8988T (cell line): ENCODE measurements around the gene SP140.
"Not testable (repeated sequence)": the region's sequence is repeated elsewhere in the genome, so short reads cannot be mapped to it uniquely, and the experiment has no call there.

Source experiments
- DNase-seq: peaks from one replicate; pipeline ENCODE4 v3.0.0; 2011

Gene SP140

DNA sequence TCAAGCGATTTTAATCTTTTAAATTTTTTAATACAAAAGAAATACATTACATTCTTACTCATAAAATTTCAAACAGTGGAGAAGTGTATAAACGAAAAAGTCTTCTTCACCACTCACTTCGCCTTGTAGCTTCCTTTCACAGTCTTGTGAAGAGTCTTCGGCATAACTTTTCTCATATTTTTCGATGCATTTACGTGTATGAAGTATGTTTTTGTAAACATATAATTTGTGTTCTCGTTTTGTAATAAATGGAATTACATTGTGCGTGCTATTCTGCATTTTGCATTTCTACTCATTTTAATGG, 102.6 kb downstream of the SP140 start:
- DNase-seq = no peak

DNA sequence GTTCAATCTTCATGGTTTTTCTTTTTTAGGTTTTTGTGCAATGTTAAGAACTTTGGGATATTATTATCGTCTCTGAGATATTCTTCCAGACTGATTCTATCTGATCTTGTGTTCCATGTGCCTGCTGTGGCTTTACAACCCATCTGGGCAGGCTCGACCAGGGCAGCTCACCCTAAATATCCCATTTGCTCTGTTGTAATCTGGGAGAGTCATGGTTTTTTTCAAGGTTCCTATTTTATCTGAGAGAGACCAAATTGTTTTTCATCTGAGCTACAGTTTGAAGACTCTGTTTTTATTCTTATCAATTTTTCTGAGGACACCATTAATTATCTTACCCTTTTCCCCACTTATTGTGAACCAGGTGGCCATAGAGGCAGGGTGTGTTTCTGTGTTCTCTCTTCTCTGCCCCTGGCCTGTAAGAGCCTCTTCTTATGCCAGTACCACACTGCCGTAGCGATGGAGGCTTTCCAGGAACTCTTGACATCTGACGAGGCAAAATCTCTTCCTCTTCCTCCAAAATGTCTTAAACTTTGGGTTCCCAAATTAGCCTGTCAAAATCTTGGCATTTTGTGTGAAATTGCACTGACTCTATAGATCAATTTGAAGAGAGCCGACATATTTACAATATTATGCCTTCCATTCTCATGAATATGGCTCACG, 104.5 kb downstream of the SP140 start:
- no peak for DNase-seq

DNA sequence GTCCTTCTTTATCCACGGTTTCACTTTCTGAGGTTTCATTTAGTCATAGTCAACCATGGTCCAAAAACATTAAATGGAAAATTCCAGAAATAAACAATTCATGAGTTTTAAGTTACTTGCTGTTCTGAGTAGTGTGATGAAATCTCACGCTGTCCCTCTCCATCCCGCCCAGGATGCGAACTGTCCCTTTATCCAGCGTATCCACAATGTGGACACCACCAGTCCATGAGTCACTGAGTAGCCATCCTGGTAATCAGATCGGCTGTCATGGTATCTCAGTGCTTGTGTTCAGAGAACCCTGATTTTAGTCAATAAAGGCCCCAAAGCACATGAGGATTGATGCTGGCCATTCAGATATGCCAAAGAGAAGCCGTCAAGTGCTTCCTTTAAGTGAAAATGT, 105.2 kb downstream of the SP140 start:
- DNase-seq = no peak

DNA sequence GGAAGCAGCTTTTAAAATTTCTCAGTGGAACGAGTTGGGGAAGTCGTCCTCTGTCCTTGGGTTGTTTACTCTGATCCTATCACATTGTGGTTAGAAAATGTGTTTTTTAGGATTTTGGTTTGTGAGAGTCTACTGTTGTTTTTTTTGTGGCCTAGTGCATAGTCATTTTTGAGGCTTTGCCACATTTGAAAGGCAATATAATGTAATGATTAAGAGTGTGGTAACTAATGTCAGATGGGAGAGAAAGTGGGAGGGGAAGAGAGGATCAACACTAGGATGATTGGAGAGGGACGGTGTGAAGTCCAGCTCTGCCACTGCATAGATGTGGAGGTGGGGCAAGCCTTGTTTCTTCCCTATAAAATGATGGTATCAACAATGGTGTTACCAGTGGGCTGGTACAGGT, 109.9 kb downstream of the SP140 start:
- no peak for DNase-seq

DNA sequence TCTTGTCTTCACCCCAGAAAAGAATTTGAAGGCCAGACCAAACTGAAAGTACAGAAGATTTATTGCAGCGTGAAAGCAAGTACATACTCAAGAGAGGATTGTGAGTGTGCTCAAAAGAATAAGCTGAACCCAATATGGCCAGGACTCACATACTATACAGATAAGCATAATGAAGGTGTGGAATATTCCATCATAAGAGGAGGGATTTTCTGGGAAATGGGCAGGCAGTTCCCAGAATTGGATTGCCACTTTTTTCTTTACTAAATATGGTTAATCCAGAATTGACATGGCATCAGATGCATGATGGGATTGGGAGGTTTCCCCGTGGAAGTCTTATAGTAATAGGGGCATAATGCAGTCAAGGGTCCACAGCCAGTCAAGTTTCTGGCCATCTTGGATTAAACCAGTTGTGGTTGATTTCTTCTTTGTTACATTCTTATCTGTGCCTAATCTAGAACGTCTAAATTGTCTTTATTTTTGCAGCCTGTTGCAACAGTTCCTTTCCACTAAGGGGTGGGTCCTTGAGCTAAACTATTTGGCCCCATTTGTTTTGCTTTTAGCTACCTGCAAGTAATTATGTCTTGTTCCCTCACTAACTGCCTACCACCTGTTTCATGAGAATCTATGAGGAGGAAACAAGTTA, 110.4 kb downstream of the SP140 start:
- DNase-seq = no peak

DNA sequence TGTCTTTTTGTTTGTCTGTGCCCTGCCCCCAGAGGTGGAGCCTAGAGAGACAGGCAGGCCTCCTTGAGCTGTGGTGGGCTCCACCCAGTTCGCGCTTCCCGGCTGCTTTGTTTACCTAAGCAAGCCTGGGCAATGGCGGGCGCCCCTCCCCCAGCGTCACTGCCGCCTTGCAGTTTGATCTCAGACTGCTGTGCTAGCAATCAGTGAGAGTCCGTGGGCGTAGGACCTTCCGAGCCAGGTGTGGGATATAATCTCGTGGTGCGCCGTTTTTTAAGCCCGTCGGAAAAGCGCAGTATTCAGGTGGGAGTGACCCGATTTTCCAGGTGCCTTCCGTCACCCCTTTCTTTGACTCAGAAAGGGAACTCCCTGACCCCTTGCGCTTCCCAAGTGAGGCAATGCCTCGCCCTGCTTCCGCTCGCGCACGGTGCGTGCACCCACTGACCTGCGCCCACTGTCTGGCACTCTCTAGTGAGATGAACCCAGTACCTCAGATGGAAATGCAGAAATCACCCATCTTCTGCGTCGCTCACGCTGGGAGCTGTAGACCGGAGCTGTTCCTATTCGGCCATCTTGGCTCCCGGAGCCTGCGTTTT, 116.5 kb downstream of the SP140 start:
- not testable (repeated sequence) for DNase-seq

DNA sequence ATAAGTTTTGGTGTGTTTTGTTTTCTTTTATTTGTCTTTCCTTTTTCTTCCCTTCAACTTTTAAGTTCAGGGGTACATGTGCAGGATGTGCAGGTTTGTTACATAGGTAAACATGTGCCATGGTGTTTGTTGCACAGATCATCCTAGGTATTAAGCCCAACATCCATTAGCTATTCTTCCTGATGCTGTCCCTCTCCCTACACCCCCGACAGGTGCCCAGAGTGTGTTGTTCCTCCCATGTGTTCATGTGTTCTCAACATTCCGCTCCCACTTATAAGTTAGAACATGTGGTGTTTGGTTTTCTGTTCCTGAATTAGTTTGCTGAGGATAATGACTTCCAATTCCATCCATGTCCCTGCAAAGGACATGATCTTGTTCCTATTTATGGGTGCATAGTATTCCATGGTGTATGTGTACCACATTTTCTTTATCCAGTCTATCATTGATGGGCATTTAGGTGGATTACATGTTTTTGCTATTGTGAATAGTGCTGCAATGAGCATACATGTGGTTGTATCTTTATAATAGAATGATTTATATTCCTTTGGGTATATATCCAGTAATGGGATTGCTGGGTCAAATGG, 117.6 kb downstream of the SP140 start:
- DNase-seq = not testable (repeated sequence)

DNA sequence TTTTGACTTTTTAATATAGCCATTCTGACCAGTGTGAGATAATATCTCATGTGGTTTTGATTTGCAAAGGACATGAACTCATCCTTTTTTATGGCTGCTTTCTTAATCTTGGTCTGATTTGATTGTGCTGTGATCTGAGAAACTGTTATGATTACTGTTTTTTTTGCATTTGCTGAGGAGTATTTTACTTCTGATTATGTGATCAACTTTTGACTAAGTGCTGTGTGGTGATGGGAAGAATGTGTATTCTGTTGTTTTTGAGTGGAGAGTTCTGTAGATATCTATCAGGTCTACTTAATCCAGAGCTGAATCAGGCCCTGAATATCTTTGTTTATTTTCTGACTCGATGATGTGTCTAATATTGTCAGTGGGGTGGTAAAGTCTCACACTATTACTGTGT, 118.2 kb downstream of the SP140 start:
- DNase-seq = no peak

DNA sequence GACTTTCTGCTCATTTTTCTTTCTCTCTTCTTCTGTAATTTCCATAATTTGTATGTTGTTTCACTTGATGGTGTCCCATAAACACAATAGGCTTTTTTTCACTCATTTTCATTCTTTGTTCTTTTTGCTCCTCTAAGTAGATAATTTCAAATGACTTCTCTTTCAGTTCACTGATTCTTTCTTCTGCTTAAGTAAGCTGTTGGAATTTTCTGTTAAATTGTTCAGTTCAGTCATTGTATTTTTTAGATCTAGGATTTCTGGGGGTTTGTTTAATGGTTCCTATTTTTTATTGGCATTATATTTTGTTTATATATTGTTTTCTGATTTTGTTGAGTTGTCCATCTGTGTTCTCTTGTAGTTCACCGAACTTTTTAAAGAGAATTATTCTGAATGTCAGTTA, 120.9 kb downstream of the SP140 start:
- no peak for DNase-seq

DNA sequence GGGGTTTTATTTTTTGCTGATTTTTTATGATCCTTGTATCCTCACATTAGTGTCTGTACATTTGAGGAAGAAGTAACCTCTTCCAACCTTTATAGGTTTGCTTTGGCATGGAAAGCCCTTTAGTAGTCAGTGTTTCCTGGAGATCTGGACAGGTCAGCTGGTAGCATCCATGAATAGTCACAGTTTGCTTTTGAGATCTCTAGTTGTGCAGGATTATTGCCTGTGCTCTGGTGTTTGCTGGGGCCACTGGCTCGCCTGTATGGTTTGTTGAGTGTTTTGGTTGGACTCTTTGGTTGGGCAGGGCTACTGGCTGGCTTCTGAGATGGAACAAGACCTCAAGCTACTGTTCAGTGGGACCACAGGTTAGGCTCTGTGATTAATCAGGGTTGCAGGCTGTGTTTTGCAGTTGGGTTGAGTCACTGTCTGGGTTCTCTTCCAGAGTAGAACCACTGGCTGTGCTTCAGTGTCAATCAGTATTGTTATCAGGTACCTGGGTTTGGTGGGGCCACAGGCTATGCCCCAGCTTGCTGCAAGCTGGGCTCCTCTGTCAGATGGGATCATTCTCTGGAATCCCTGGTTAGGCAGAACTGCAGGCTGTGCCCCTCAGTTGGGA, 121.5 kb downstream of the SP140 start:
- DNase-seq = no peak

DNA sequence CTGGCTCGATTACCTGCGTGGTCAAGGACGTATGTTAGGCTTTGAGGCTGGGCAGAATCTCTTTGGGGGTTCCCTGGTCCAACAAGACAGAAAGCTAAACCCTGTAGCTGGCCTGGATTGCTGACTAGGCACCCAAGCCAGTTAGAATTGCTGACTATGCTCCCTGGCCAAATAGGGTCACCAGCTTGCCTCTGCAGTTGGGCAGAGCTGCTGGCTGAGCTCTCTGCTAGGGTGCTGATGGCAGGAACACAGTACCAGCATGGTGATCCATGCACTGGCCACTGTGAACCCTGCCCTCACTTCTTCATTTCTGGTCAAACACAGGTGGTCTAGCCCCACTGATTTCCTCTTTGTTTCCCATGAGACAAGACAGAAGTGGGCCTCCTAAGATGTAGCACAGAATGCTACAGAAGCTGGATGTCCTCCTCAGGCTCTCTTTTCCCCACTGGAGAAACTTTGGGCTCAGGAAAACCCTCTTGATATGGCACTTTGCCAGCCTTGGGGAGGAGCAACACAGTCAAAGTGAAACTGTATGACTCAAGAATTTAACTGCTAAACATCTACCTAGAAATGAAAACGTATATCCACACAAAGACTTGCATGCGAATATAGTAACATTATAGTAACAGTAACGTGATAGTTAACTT, 122.2 kb downstream of the SP140 start:
- DNase-seq = no peak

DNA sequence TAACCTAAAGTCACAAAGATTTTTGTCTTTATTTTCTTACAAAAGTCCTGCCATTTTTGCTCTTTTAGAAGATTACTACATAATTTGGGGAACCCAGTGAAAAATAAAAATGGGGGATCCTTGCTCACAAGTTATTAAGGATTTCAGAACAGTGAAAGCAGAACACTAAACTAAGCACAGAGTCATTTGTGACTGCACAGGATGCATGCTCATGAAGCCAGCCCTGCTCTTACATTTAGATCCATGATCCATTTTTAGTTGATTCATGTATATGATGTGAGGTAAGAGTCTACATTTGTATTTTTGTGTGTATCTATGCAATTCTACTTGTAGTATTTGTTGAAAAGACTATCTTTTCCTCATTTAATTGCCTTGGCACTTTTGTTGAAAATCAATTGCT, 123.3 kb downstream of the SP140 start:
- no peak for DNase-seq

DNA sequence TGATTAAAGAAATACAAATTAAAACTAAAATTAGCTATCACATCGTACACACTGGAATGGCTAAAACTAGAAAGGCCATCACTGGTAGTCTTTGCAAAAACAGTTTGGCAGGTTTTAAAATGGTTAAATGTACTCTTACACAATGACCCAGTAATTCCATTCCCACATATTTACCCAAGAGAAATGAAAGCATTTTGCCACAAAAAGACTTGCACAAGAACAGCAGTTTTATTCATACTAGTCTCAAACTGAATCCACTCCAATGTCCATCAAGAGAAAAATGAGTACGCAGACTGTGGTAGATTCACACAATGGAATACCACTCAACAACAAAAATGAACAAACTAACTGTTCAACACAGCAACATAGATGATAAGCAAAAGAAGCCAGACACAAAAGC, 130.5 kb downstream of the SP140 start:
- no peak for DNase-seq

DNA sequence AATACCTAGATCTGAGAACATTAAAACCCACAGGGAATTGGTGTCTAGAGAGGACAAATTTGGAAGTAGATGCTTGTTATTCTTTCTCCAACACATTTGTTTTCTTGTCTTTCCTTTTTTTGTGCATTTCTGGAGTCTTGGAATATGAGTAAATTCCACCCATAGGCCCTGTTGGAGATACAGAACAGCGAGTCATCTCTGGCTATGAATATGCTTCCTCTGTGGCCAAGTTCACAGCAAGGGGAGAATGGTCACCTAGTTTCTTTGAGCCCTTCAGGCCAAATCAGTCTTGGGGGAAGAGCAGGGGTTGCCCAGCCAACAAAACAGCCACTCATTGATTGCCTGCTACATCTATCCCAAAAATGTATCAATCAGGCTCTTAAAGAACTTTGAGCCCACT, 132.8 kb downstream of the SP140 start:
- DNase-seq = no peak

DNA sequence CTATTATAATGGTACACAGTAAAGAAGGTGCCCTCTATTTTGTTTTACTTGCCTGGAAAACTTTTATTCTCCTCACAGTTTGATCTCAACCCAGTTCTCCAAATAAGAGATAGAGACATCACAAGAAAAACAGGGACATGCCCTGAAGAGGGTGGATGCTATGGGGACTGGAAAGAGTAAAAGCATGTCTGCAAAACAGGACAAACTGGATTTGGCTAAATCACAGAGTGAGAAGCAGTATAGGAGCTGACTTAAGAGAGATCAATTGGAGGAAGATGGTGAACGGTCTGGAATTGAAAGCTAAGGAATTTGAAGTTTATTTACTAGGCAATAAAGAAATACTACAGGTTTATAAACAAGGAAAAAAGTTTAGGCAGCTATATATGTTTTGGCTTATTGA, 134.5 kb downstream of the SP140 start:
- no peak for DNase-seq

DNA sequence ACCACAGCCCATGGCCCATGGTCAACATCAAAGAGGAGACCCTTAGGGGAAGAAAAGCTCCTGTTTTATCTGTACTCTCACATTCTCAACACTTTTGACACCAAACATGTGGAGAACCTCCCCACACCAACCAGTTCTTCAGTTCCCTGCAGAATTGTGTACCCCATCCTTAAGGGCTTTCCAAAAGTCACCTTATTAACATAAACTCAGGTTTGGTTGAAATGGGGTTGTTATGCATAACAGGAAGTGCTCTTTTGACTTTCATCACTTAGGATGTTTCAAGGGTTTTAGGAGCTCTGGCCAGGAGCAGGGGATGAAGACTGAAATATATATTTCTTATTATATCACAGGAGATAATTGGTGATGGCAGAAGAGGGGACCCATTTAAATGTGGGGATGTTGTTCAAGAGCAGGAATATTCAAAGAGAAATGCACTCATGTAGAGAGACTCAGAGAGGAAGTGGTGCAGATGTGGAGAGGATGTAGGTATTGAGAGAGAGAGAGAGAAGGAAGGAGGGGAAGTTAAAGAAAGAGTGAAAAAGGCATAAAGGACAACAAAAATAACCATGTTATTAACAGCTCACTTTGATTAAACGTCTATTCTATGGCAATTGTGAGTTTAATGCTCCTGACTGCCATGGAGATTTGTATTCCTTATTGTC, 136.6 kb downstream of the SP140 start:
- no peak for DNase-seq
